ENCODE results near the gene FAF2. TPM values are rescaled to one million over a fixed set of nuclear protein-coding genes. Genes with fewer than 3 reads are reported as not detected.
"Not testable (repeated sequence)": the region's sequence is repeated elsewhere in the genome, so short reads cannot be mapped to it uniquely, and the experiment has no call there.

Gene FAF2
- polyA plus RNA-seq, 12 donors = 23.1 to 35.6 (median 28.3) TPM; not detected in 1

- no peak for DNase-seq
Measured at GRCh38 chr5:176447591-176447977, 601 bp upstream of the FAF2 start.

- no peak for DNase-seq
Measured at GRCh38 chr5:176450077-176450476, 1.9 kb downstream of the FAF2 start.

- DNase-seq = no peak
Measured at GRCh38 chr5:176454724-176455394, 6.7 kb downstream of the FAF2 start.

- no peak for DNase-seq
Measured at GRCh38 chr5:176458904-176459561, 10.8 kb downstream of the FAF2 start.

GRCh38 chr5:176461349-176461748 lies 13.2 kb downstream of the FAF2 start:
- no peak for DNase-seq

GRCh38 chr5:176463113-176463764 lies 15.1 kb downstream of the FAF2 start:
- DNase-seq = no peak

- DNase-seq = no peak
Measured at GRCh38 chr5:176466245-176466871, 18.2 kb downstream of the FAF2 start.

GRCh38 chr5:176469296-176469695 lies 21.1 kb downstream of the FAF2 start:
- no peak for DNase-seq

- no peak for DNase-seq
Measured at GRCh38 chr5:176470539-176470938, 22.4 kb downstream of the FAF2 start.

- DNase-seq = no peak
Measured at GRCh38 chr5:176471098-176471497, 22.9 kb downstream of the FAF2 start.

GRCh38 chr5:176473335-176474006 lies 25.3 kb downstream of the FAF2 start:
- DNase-seq = no peak

GRCh38 chr5:176474476-176474875 lies 26.3 kb downstream of the FAF2 start:
- DNase-seq = no peak

GRCh38 chr5:176481711-176482110 lies 33.5 kb downstream of the FAF2 start:
- no peak for DNase-seq

- DNase-seq = no peak
Measured at GRCh38 chr5:176485176-176485575, 37.0 kb downstream of the FAF2 start.

- no peak for DNase-seq
Measured at GRCh38 chr5:176486189-176486757, 38.1 kb downstream of the FAF2 start.

GRCh38 chr5:176487160-176487559 lies 39.0 kb downstream of the FAF2 start:
- DNase-seq = not testable (repeated sequence)

- no peak for DNase-seq
Measured at GRCh38 chr5:176489077-176489476, 40.9 kb downstream of the FAF2 start.

GRCh38 chr5:176490301-176490700 lies 42.1 kb downstream of the FAF2 start:
- no peak for DNase-seq

- no peak for DNase-seq
Measured at GRCh38 chr5:176491101-176491502, 42.9 kb downstream of the FAF2 start.

- DNase-seq = no peak
Measured at GRCh38 chr5:176491901-176492300, 43.7 kb downstream of the FAF2 start.

GRCh38 chr5:176492431-176492830 lies 44.2 kb downstream of the FAF2 start:
- DNase-seq = no peak

- no peak for DNase-seq
Measured at GRCh38 chr5:176497852-176498251, 49.7 kb downstream of the FAF2 start.

Data from muscle of arm (tissue), 12 donors.